K562 (cell line): ENCODE measurements around the gene SLC37A4. TPM values are rescaled to one million over a fixed set of nuclear protein-coding genes. Genes with fewer than 3 reads are reported as not detected.

Source experiments
- ATF2 ChIP-seq: sonication (generic); formaldehyde crosslinking; IDR thresholded peaks from 2 replicates; pipeline ENCODE4 v1.8.1; 2022; ENCODE audit warnings: missing genetic modification reagents
- CBX2 ChIP-seq: fragments of 200-600 bp; sonication (generic); IDR thresholded peaks from one replicate; pipeline ENCODE4 v1.6.1; 2012; ENCODE audit warnings: mild to moderate bottlenecking, low read length, inconsistent platforms; ENCODE audit not compliant: insufficient read depth, poor library complexity, severe bottlenecking
- CGGBP1 ChIP-seq: fragments of 250-450 bp; sonication (Bioruptor Pico); IDR thresholded peaks from 2 replicates; pipeline ENCODE4 v1.9.0; 2021; ENCODE audit warnings: mild to moderate bottlenecking
- CLOCK ChIP-seq: fragments of 250-450 bp; sonication (Bioruptor Pico); IDR thresholded peaks from 2 replicates; pipeline ENCODE4 v1.4.0; 2020; ENCODE audit warnings: mild to moderate bottlenecking, moderate library complexity, borderline replicate concordance
- NFIC ChIP-seq: fragments of 450-650 bp; IDR thresholded peaks from 2 replicates; pipeline ENCODE4 v1.6.1; 2017; ENCODE audit warnings: mild to moderate bottlenecking, inconsistent platforms
- SMARCA5 ChIP-seq: fragments of 450-650 bp; IDR thresholded peaks from 2 replicates; pipeline ENCODE4 v1.6.1; 2016
- SMC3 ChIP-seq: conservative IDR thresholded peaks from 2 replicates; pipeline ENCODE4 v1.6.1; 2011; ENCODE audit warnings: low read depth, low read length, improper control_type of control experiment; ENCODE audit not compliant: insufficient read depth
- ZBTB34 ChIP-seq: fragments of 250-450 bp; sonication (Bioruptor Pico); IDR thresholded peaks from 2 replicates; pipeline ENCODE4 v1.8.0; 2021; ENCODE audit warnings: mild to moderate bottlenecking, moderate library complexity
- ZBTB40 ChIP-seq, 2 experiments: fragments of 450-650 bp in 1 of 2; sonication (generic) in 1 of 2; formaldehyde crosslinking in 1 of 2; IDR thresholded peaks; 2 replicates each; pipeline versions ENCODE4 v1.7.1 to v1.9.0; 2016 to 2022; ENCODE audit warnings: inconsistent platforms in 1 of 2, mild to moderate bottlenecking in 1 of 2, missing genetic modification reagents in 1 of 2
- ZFP91 ChIP-seq: sonication (generic); formaldehyde crosslinking; IDR thresholded peaks from 2 replicates; pipeline ENCODE4 v1.8.0; 2022; ENCODE audit warnings: mild to moderate bottlenecking, missing genetic modification reagents
- ZNF274 ChIP-seq: IDR thresholded peaks from 2 replicates; pipeline ENCODE4 v1.6.1; 2011; ENCODE audit warnings: low read depth, mild to moderate bottlenecking, low read length, moderate library complexity, borderline replicate concordance
- polyA plus RNA-seq, 8 experiments: library from polyadenylated mRNA; depleted of rRNA in 4 of 8; stranded (reverse) in 5 of 8; unstranded in 3 of 8; fragments of >200 nt; fragmentation: Nextera tagmentation in 2 of 8; fragmentation: Illumina TruSeq in 1 of 8; extraction: Ambion mirVana in 2 of 8; extraction: Trizol in 1 of 8; gene quantifications; 2 replicates each; pipeline versions ENCODE4 v1.2.1 to v1.2.3, GENCODE V29; 2011 to 2014; ENCODE audit warnings: inconsistent platforms in 1 of 8, missing spikeins in 1 of 8
- total RNA-seq, 7 experiments: library from RNA; depleted of rRNA in 6 of 7; stranded (reverse); fragments of >200 nt in 6 of 7; fragmentation: Illumina TruSeq in 2 of 7; extraction: Trizol in 2 of 7; gene quantifications; 2 replicates each; pipeline versions ENCODE4 v1.2.1 to v1.2.3, GENCODE V29; 2011 to 2021; ENCODE audit warnings: low replicate concordance in 1 of 7

SLC37A4 gene
- total and polyA plus RNA-seq, 9 of the 15 experiments (the other 6 are each of a cell fraction or from before 2014, with no cell fraction given), result 24.7 to 73.9 (median 40.7) TPM

- no peak for TF ChIP-seq ZBTB40 (IDR thresholded peaks at IDR 0.05)
- no peak for TF ChIP-seq ZBTB40 (CRISPR knock-in tag; IDR thresholded peaks at IDR 0.05)
- no peak for TF ChIP-seq CBX2
- no peak for TF ChIP-seq NFIC
- no peak for TF ChIP-seq SMC3
- TF ChIP-seq ZBTB34 (CRISPR knock-in tag), result no peak
- no peak for TF ChIP-seq ZFP91
- no peak for TF ChIP-seq SMARCA5
- TF ChIP-seq ZNF274, result no peak
- no peak for TF ChIP-seq ATF2
- TF ChIP-seq CGGBP1 (CRISPR knock-in tag), result no peak
- TF ChIP-seq CLOCK (CRISPR knock-in tag), result no peak
These were observed 1.7 kb downstream of the SLC37A4 start (continued) for GRCh38 chr11:119029069-119029339.
